Loucy (cell line): ENCODE results near the gene VANGL1.

Experiments used
- H2AFZ ChIP-seq: fragments of 200-600 bp; sonication (generic); 2 replicates; pipeline ENCODE4 v1.6.0; 2016; ENCODE audit warnings: antibody characterized with exemption, mild to moderate bottlenecking, low read length, moderate library complexity
- H3F3A ChIP-seq: fragments of 200-600 bp; 2 replicates; pipeline ENCODE4 v1.6.0; 2016; ENCODE audit warnings: antibody characterized with exemption, low read depth, mild to moderate bottlenecking
- H3K27me3 ChIP-seq: fragments of 200-600 bp; sonication (generic); 2 replicates; pipeline ENCODE4 v1.6.1; 2014; ENCODE audit warnings: low read length, mild to moderate bottlenecking; ENCODE audit not compliant: insufficient read depth, poor library complexity, severe bottlenecking
- H3K36me3 ChIP-seq: fragments of 200-600 bp; sonication (generic); 2 replicates; pipeline ENCODE4 v1.6.1; 2016; ENCODE audit warnings: low read length; ENCODE audit not compliant: insufficient read depth
- H3K4me1 ChIP-seq: fragments of 200-600 bp; sonication (generic); 2 replicates; pipeline ENCODE4 v1.5.1; 2014; ENCODE audit warnings: low read length, mild to moderate bottlenecking; ENCODE audit not compliant: insufficient read depth, poor library complexity, severe bottlenecking
- H3K4me2 ChIP-seq: fragments of 200-600 bp; sonication (generic); 2 replicates; pipeline ENCODE4 v1.6.0; 2014; ENCODE audit warnings: antibody characterized with exemption, low read length, low read depth, mild to moderate bottlenecking; ENCODE audit not compliant: poor library complexity, severe bottlenecking
- H3K4me3 ChIP-seq: fragments of 200-600 bp; sonication (generic); 2 replicates; pipeline ENCODE4 v1.5.1; 2014; ENCODE audit warnings: low read length, mild to moderate bottlenecking, mixed read lengths; ENCODE audit not compliant: poor library complexity, severe bottlenecking
- H3K79me2 ChIP-seq: fragments of 200-600 bp; sonication (generic); 2 replicates; pipeline ENCODE4 v1.6.1; 2014; ENCODE audit warnings: low read length; ENCODE audit not compliant: insufficient read depth
- H3K9ac ChIP-seq: fragments of 200-600 bp; sonication (generic); 2 replicates; pipeline ENCODE4 v1.6.0; 2014; ENCODE audit warnings: mild to moderate bottlenecking, low read depth, low read length, moderate library complexity; ENCODE audit not compliant: poor library complexity, severe bottlenecking
- H3K9me2 ChIP-seq: fragments of 200-600 bp; sonication (generic); replicated peaks from 2 replicates; pipeline ENCODE4 v1.6.1; 2016; ENCODE audit warnings: low read depth, low read length, mixed read lengths
- H3K9me3 ChIP-seq: fragments of 200-600 bp; sonication (generic); 2 replicates; pipeline ENCODE4 v1.6.1; 2014; ENCODE audit warnings: mild to moderate bottlenecking, antibody characterized with exemption, low read length, low read depth; ENCODE audit not compliant: insufficient read depth
- H4K20me1 ChIP-seq: fragments of 200-600 bp; sonication (generic); 2 replicates; pipeline ENCODE4 v1.6.0; 2014; ENCODE audit warnings: antibody characterized with exemption, low read length, mild to moderate bottlenecking; ENCODE audit not compliant: insufficient read depth, poor library complexity, severe bottlenecking
- CTCF ChIP-seq: fragments of 200-600 bp; sonication (generic); conservative IDR thresholded peaks from 2 replicates; pipeline ENCODE4 v1.5.1; 2014; ENCODE audit warnings: mild to moderate bottlenecking, antibody characterized with exemption, low read length
- EZH2phosphoT487 ChIP-seq: fragments of 200-600 bp; IDR thresholded peaks from 2 replicates; pipeline ENCODE4 v1.6.1; 2018; ENCODE audit warnings: antibody characterized with exemption, mild to moderate bottlenecking, moderate library complexity, borderline replicate concordance

Gene VANGL1

GRCh38 chr1:115652236-115652788 is 10.5 kb downstream of the VANGL1 start:
- Histone ChIP-seq H3F3A (0 out of 2 replicates have a peak, but pooled peaks cover 6% of the 10 kb centered on the region), H3K4me2 (peak overlapping the region; percentile 4), H2AFZ (no peak overlapping the region), H3K9me3 (no peaks in the 10 kb centered on the region), H3K27me3 (no peaks in the 10 kb centered on the region), H3K36me3 (peaks cover 42% of the 10 kb centered on the region), H3K79me2 (peaks cover 99% of the 10 kb centered on the region), H3K4me3 (no peak overlapping the region), H3K9ac (no peak overlapping the region), H3K9me2 (no peaks in the 10 kb centered on the region), H3K4me1 (peaks cover 74% of the 10 kb centered on the region), H4K20me1 (peaks cover 18% of the 10 kb centered on the region)
- TF ChIP-seq CTCF: no peak
- TF ChIP-seq EZH2phosphoT487: no peak

- Histone ChIP-seq H3K4me1 (peaks cover 64% of the 10 kb centered on the region), H3K4me2 (no peak overlapping the region)
These were observed 12.4 kb downstream of the VANGL1 start for GRCh38 chr1:115654125-115654524.

GRCh38 chr1:115654663-115655305 is 13.0 kb downstream of the VANGL1 start:
- Histone ChIP-seq H3K4me3 (no peak overlapping the region), H3K36me3 (peaks cover 66% of the 10 kb centered on the region), H3K79me2 (peaks cover 99% of the 10 kb centered on the region), H3K4me1 (peaks cover 57% of the 10 kb centered on the region), H3F3A (0 out of 2 replicates have a peak, but pooled peaks cover 3% of the 10 kb centered on the region), H3K9ac (peak overlapping the region; percentile 38), H3K27me3 (no peaks in the 10 kb centered on the region), H2AFZ (no peak overlapping the region), H3K4me2 (peak overlapping the region; percentile 54), H4K20me1 (peaks cover 14% of the 10 kb centered on the region), H3K9me3 (no peaks in the 10 kb centered on the region), H3K9me2 (no peaks in the 10 kb centered on the region)
- TF ChIP-seq CTCF: no peak

More at GRCh38 chr1:115654125-115654524, 12.4 kb downstream of the VANGL1 start:
- Histone ChIP-seq H4K20me1 (peaks cover 14% of the 10 kb centered on the region), H2AFZ (no peak overlapping the region), H3F3A (0 out of 2 replicates have a peak, but pooled peaks cover 3% of the 10 kb centered on the region), H3K36me3 (peaks cover 60% of the 10 kb centered on the region), H3K27me3 (no peaks in the 10 kb centered on the region), H3K9me3 (no peaks in the 10 kb centered on the region), H3K79me2 (peaks cover 99% of the 10 kb centered on the region), H3K4me3 (no peak overlapping the region), H3K9me2 (no peaks in the 10 kb centered on the region), H3K9ac (peak overlapping the region; percentile 6)
- TF ChIP-seq EZH2phosphoT487 (no peak), CTCF (no peak)
